ENCODE data around the gene CCDC102B. TPM values are rescaled to one million over a fixed set of nuclear protein-coding genes. Genes with fewer than 3 reads are reported as not detected.

Gene CCDC102B
- total RNA-seq, 1 donor = 3.1 TPM

GRCh38 chr18:69071680-69072079, 273.8 kb downstream of the CCDC102B start:
- no peak overlapping the region for H3K4me3 ChIP-seq (ENCODE audit: low read depth, low read length)
- TF ChIP-seq CTCF (IDR thresholded peaks at IDR 0.05; ENCODE audit: insufficient read depth, low read length) = no peak

DNA sequence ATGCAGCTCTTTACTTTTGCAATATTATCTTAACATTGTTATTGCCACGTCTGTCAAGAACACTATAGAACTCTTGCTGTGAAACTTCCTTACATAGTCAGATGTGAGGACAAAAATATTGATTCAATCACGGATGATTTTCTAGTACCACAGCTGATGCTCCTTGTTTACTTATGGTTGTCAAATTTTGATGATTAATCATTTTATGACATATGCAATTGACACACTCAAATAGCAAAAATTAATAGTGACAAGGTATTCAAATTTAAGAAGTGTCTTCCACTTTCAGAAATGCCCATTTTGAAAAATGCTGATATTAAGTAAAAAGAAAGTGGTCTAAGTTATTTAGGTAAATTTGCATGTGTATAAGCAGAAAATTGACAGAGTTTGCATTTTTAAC, 284.0 kb downstream of the CCDC102B start:
- H3K4me3 ChIP-seq (ENCODE audit: low read depth, low read length) = no peak overlapping the region
- TF ChIP-seq CTCF (IDR thresholded peaks at IDR 0.05; ENCODE audit: insufficient read depth, low read length) = no peak
- no peak for DNase-seq (ENCODE audit: low read depth)

More at GRCh38 chr18:69071680-69072079, 273.8 kb downstream of the CCDC102B start:
- no peak for DNase-seq (ENCODE audit: low read depth)

- no peak overlapping the region for H3K4me3 ChIP-seq (ENCODE audit: low read depth, low read length)
- no peak for DNase-seq (ENCODE audit: low read depth)
- no peak for TF ChIP-seq CTCF (IDR thresholded peaks at IDR 0.05; ENCODE audit: insufficient read depth, low read length)
Observed at GRCh38 chr18:69082499-69082898, 284.6 kb downstream of the CCDC102B start.

DNA sequence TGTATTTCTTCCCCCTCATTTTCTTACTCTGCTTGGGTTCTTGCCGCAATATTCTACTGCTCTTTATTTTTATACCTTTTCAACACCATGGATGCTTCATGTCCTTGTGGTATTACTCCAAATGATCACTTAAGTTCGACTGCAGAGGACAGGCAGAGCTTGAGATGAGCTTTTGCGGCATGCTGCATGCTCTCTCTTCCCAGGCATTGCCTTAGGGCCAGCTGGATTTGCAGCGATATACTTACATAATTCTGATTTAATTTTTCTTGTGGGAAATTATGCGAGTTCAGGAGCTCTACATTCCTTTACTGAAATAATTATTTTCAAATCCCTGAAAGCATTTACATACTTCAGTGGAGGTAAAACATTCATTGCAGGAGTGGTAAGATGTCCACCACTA, 288.1 kb downstream of the CCDC102B start:
- no peak for DNase-seq (ENCODE audit: low read depth)
- TF ChIP-seq CTCF (IDR thresholded peaks at IDR 0.05; ENCODE audit: insufficient read depth, low read length) = no peak
- H3K4me3 ChIP-seq (ENCODE audit: low read depth, low read length) = no peak overlapping the region

DNA sequence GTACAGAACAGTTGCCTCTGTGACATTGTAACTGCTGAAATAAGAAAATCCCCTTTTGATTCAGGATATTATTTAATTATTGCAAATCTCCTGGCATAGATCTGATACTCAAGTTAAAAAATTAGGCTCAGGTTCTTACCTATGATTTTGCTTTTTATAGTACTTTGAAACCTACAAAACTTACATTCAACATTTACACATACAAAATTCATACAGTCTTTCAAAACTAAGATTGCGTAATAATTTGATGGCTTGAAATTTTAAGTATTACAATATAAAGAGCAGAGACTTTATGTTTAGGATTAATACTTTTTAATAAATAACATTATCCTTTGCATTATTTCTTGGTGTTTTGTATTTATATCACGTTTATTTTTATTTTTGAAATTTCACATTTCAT, 291.1 kb downstream of the CCDC102B start:
- no peak for TF ChIP-seq CTCF (IDR thresholded peaks at IDR 0.05; ENCODE audit: insufficient read depth, low read length)
- H3K4me3 ChIP-seq (ENCODE audit: low read depth, low read length) = no peak overlapping the region
- DNase-seq (ENCODE audit: low read depth) = no peak

DNA sequence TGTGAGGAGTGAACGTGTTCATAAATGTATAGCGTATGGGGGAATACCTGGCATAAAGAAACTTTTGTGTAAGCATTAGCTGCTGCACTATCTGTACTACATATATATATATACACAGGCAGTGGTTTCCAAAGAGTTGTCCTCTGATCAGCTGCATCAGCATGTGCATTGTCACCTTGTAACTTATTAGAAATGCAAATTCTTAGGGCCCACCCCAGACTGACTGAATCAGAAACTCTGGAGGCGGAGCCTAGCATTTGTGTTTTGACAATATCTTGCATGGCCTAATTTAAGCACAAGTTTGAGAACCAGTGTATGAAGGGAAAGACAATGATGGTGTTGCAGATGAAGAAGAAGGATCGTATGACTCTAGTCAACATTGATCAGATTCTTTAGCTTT, 299.5 kb downstream of the CCDC102B start:
- no peak for TF ChIP-seq CTCF (IDR thresholded peaks at IDR 0.05; ENCODE audit: insufficient read depth, low read length)
- H3K4me3 ChIP-seq (ENCODE audit: low read depth, low read length) = no peak overlapping the region
- no peak for DNase-seq (ENCODE audit: low read depth)

DNA sequence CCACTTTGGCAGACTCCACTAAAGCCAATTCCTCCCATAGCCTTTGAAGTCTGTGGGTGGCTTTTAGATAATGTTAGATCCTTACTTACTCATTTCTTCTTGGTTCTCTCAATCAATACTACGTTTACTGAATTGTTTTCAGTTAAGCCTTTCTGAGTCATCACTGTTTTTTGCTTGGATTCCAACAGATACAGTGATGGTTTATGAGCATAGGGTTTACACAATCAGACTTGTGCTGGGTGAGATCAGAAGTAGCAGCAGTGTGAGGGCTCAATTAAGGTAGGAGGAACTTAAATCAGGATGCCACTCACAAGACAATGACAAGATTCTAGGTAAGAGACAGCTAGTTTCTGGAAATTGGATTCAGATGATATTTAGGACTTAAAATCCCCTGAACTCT, 305.1 kb downstream of the CCDC102B start:
- no peak for TF ChIP-seq CTCF (IDR thresholded peaks at IDR 0.05; ENCODE audit: insufficient read depth, low read length)
- DNase-seq (ENCODE audit: low read depth) = no peak
- H3K4me3 ChIP-seq (ENCODE audit: low read depth, low read length) = no peak overlapping the region
